8988T (cell line): ENCODE results near the gene NTN1.

Source experiments
- DNase-seq: peaks from one replicate; pipeline ENCODE4 v3.0.0; 2011

Gene NTN1

DNA sequence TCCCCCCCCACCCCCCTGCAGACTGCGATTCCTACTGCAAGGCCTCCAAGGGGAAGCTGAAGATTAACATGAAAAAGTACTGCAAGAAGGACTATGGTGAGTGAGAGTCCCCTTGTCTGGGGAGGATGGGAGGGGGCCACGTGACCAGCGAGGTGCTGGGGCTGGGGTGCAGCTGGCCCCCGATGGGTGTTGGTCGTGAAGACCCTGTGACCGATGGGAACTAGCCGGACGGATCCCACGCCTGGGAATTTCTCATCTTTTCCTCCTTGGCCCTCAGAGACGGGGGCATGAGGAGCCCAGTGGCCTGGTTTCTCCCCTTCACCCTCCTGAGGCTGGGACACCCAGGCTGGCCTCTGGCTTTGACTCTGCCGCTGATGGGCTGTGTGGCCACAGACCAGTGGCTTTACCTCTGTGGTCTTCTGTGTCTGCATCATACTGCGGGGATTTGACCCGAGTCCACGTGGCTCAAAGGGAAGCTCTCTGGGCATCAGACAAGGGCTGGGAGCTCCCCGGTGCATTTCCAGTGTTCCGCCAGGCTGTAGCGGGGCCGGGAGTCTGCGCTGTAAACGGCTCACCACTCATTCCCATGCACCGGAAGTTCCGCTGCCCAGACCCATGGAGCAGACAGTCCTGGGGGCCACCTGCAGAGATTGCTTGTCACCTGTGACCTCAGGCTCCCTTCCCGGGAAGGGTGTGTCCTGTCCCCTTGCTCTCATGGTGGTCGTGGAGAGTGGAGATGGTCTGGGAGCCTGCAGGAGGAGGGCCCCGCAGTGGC is 200.0 kb downstream of the NTN1 start:
- no peak for DNase-seq

DNA sequence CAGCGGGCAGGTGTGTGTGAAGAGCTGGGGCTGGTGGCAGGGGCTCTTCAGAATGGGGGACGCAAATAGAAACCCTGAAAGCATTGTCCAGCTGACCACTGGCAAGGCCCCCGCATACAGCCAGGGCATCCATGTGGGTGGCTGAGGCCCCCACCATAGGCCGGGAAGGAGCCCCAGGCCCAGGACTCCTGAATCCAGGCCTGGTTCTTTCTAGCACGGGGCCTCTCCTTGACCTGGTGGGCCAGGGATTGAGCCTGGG is 200.5 kb downstream of the NTN1 start:
- DNase-seq = no peak

DNA sequence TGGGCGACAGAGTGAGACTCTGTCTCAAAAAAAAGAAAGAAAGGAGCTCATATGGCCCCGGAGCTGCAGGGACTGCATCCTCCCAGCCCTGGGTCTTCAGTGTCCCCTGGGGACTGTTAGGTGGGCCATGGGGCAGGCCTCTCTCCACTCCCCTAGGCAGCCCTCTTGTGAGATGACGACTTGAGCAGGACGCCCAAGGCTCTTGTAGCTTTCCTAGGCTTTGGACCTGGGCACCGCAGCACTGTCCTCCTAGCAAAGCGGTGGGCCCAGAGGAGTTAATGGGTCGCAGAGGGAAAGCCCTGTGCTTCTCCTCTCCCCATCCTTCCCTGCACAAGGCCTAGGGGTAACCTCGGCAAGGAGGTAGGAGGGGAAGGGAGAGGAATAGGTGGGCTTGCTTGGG is 202.2 kb downstream of the NTN1 start:
- no peak for DNase-seq

DNA sequence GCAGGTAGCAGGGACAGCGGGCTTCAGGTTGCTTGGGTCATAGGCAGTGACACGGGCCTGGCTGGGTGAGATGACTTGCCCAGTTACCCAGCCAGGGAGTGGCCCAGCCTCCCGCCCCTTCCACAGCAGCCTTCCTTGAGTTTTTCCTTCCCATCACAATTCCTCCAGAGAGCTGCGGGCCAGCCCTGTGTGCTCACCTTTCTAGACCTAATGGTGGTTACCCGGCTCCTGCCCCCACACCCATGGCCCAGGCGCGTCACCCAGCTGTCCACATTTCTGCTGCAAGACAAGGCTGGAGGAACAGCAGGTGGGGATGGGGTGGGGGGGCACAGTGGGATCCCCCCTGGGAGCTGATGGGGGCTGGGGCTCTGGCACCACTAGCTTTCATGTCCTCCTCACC is 203.2 kb downstream of the NTN1 start:
- no peak for DNase-seq

DNA sequence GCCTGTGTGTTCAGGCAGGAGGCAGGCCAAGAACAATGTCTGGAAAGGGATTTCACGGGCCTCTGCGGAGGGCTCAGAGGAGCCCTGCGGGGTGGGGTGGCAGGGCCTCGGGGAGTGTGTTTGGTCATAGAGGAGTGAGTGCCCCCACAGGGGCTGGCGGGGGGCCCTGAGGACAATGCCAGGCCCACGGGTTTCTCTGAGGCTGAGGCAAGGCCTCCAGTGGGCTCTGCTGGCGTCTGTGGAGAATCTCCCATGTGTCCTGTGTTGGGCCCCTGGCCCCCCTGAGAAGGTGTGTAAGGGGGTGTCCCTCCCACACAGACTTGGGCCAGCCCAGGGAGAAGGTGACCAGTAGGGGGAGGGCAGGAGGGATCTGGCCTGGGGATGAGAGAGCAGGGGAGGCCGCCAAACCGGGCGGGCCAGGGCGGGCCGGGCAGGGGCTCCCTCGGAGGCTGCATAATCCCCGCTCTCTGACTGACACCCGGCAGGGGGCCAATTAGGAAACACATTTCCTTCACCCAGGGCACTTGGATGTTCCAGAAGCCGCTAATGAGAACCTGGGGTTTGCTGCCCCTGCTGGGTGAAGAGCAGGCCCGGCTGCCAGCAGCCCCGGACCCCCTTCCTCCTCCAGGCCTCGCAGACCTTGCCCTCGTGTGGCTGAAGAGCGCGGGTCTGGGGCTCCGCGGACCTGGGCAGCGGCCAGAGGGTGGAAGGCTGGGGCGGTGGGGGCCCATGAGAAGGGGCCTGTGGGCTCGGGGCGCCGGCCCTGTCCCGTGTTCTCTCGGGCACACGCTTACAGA is 204.2 kb downstream of the NTN1 start:
- DNase-seq = no peak

DNA sequence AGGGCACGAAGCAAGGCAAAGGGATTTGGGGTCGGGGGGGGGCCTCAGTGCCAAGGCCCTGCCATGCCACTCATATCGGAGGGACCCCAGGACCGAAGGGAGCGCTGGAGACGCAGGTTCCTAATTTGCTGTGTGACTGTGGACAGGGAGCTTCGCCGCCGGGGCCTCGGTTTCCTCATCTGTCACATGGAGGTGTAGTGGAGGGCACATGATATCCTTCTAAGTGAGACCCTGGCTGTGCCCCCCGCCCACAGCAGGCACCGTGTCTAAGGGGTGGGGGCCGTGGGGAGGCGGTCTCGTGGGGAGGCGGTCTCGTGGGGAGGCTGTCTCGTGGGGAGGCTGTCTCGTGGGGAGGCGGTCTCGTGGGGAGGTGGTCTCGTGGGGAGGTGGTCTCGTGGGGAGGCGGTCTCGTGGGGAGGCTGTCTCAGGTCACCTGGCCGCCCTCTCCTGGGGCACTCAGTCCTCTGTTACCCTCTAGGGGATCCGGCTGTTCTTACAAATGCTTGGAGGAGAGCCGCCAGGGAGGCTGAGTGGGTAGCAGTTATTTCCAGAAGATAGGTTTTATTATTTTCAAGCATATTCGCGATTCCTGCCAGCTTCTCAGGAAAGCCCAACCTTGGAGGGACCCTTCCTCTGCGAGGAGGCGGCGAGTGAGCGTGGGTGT is 205.0 kb downstream of the NTN1 start:
- DNase-seq = no peak

DNA sequence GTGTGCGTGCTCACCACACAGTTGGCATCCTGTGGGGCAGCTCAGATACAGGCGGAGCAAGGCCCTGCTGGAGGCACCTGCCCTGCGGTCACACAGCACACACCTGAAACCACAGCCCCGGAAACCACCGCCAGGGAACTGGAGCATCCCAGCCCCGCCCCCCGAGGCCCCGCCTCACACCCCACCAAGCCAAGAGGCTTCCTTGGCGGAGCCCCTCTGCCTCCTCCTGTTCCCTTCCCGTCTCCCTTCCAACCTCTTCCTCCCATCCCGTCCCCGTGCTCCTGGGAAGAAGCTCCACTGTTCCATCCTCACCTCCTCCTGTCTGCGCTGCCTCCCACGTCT is 205.5 kb downstream of the NTN1 start:
- DNase-seq = no peak

DNA sequence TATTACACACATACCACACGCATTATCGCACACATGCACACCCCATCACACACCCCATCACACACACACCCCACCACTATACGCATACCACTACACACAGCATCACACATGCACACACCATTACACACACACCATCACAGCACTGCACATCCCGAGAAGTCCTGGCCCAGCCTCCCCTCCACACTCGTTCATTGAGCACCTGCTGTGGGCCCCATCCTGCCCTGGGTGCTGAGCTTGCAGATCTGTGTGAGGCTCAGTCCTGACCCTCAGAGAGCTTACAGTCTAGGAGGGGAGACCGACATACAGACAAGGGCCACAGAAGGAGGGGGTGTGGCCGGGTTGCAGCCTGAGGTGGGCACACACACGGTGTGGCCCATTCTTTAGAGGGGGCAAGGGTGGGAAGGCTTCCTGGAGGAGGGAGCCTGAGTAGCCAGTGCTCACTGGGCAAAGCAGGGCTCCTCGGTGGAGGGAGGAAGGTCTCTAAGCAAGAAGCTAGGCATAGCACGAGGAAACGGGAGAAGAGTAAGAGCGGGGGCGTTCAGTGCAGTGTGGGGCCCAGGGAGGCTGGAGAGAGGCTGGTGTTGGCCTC is 206.6 kb downstream of the NTN1 start:
- DNase-seq = no peak

DNA sequence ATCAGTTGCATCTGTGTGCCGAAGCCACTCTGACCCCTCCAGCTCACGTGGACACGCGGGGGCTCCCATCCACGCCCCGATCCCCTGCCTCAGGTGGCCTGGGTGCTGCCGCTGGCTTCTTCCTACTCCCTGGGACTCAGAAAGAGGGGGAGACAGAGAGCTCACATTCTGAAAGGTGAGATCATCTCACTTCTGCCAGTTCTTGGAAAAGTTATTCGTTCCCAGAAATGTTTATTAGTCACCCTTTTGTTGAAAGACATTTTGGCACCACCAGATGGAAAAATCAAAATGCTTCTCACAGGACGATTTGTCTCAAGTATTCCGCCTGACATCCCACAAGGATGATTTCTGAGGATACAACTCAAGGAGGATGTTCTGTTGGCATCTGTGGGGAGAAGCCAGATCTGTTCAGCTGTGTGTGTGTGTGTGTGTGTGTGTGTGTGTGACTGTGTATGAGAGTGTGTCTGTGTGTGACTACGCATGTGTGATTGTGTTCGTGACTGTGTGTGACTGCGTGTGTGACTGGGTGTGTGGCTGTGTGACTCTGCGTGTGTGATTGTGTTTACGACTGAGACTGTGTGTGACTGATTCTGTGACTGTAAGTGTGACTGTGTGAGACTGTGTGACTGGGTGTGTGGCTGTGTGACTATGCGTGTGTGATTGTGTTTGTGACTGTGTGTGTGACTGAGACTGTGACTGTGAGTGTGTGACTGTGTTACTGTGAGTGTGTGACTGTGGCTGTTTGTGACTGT is 207.3 kb downstream of the NTN1 start:
- no peak for DNase-seq

DNA sequence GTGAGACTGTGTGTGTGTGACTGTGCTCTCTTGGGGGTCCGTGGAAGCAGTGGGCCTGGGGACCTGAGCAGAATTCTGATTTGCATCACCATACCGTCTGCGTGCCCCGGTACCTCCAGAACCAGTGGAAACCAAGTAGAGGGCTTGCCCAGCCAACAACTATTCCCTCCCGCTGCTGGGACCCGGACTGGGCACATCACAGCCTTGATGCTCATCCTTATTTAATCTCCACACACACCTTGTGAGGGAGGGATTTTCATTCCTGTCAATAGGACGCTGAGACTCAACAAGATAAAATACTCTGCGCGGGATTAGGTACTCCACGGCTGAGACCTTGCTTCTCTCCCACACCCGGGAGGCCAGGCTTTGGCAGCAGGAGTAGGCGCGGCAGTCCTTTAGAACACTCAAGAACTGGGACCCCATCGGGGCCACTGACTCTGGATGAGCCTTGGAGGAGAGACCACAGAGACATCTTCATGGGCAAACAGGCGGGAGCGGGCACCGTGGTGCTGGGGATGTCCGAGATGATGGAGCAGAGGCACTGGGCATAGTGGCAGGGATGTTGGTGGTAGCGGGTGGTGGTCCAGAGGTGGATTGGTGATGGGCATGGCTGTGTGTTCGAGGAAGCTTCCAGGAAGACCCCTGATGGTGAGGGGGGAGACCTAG is 208.0 kb downstream of the NTN1 start:
- no peak for DNase-seq

DNA sequence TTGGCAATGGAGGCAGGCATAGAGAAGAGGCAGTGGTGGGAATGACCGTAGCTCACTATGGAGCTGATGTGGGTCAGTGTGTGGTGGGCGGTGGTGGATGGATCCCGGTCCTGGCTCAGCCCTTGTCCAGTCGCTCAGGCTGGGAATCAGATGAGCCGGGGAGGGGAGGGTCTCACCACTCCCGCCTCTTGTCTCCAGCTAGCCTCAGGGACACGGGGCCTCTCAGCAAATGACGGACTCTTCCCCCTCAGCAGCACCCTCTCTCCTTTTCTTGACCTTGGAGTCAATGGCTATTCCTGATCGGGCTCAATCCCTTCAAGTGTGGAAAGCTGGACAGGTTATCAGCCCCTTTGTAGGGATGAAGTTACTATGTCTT is 208.5 kb downstream of the NTN1 start:
- DNase-seq = no peak

DNA sequence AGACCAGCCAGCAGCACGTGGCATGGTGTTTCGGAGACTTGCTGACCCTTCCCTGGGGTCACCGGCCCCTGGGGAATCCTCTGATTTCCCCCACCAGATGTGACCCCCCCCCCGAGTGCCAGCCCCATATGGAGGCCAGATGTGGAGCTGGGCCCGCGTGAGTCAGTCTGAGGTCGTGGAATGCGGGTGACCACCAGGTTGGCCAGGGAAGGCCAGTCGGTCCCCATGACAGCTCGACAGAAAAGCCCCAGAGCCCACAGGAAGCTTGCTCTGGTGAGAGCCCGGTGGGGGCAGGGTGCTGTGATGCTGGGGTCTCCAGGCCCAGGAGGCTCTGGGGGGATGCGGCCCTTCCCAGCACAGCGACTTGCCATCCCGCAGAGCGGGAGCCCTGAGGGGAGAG is 209.0 kb downstream of the NTN1 start:
- no peak for DNase-seq

DNA sequence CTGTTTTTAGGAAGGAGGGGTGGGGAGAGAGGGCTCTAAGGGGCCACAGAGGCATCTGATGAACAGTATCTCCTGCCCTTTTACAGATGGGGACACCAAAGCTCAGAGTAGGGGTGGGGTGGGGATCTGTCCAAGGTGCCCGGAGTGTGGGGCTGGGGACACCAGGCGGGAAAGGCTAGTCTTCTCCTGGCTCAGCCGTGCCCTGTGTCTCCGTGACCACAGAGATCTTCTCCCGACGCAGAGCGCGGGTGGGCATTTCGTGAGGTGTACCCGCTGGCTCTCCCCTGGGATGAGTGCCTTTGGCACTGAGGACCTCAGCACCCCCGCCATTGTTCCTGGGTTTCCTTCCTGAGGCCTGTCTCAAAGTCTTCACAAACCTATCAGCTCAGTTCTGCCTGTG is 209.6 kb downstream of the NTN1 start:
- DNase-seq = no peak

DNA sequence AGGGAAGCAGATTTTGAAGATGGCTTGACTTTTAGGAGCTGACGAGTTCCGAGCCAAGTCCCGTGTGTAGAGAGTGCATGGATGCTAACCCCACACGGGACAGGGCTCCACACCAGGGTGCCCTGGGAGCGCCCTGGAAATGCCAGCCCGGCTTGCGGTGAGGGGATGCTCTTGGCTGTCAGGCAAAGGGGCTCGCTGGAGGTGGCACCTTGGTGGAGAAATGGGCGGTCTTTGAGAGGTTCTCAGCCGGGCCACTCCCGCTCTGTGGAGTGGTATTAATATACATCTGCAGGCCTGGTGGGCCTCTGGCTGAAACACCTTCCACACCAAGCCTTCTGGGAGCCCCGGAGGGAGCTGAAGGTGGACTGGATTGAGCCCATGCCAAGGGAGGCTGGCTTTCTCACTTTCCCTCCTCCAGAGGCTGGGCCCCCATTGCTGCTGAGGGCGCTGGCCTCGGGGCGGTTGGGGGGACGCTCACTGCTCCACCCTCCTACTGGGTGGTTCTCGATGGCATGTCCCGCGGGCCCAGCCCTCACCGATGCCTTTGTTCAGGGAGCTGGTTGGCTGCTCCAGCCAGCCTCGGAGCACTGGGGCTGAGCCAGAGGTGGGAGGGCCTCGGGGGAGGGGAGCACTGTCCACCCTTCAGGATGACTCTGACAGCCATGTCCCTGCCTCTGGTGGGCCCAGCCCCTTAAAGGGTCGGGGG is 210.3 kb downstream of the NTN1 start:
- DNase-seq = no peak

DNA sequence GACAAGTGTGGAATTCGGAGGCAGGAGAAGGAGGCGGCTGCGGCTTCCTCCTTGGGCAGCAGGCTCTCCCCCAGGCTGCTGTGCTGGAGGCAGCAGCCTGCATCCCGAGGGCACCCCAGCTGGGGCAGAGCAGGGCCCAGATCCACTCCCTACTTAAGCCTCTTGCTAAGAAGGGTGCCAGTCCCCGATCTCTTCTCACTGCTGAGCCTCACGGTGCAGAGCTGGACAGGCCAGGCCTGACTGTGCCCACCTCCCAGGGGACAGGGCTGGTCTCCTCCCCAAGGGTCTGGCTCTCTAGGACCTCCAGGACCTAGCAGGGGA is 210.8 kb downstream of the NTN1 start:
- no peak for DNase-seq

DNA sequence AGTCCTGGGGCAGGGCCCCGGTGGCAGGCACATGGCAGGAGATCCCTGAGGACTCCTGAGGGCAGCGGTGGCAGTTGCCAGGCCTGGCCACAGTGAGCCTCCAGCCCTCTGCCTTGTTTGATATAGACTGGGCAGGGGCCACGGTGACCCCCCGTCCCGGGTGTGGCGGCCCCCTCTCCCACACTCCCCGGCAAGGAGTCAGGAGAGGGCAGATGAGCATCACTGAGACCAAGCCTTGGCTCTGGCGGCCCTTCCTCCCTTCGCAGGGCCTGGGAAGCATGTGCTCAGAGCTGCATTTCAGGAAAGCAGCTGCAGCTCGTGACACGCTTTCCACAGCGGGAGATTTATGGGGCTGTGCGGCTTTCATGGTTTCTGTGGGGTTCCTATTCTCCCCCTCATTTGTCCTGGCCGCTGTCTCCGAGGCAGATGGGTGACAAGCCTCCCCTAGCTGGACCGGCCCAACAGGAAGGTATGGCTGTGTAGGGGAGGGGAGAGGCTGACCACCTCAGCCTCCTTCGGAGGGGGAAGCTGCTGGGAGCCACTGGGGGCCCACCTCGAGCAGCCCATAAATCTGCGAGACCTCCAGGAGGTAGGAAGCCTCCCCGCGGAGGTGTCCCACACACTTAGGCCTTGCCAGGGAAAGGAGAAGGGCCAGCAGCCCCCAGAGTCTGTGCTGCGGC is 211.4 kb downstream of the NTN1 start:
- DNase-seq = no peak

DNA sequence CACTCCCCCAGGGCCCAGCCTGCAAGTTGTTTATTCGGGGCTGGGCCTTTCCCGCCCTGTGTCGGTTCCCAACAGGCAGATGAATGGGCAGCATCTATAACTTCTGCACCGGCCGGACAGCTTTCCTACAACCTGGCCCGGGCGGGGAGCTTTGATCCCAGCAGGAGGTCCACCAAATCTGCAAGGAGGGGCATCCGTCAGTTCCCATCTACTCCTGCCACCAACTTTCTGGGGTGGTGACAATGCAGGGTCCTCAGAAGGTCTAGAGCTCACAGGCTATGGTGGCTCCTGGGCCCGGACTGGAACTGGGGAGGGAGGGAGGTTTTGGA is 211.9 kb downstream of the NTN1 start:
- no peak for DNase-seq

DNA sequence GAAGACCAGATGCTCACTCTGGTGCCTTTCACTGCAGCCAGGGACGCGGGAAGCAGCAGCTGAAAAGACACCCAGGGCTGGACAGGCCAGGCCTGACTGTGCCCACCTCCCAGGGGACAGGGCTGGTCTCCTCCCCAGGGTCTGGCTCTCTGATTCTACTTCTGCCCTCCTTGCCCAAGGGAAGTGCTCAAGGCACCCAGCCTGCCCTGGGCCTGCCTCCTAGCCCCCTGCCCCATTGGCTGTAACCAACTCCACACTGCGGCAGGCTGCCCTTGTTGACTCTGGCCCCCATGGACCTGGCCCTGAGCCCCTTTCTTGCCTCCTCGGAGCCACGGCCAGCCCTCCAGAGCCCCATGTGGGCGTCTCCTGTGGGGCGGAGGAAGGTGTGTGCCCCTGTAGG is 212.5 kb downstream of the NTN1 start:
- no peak for DNase-seq

DNA sequence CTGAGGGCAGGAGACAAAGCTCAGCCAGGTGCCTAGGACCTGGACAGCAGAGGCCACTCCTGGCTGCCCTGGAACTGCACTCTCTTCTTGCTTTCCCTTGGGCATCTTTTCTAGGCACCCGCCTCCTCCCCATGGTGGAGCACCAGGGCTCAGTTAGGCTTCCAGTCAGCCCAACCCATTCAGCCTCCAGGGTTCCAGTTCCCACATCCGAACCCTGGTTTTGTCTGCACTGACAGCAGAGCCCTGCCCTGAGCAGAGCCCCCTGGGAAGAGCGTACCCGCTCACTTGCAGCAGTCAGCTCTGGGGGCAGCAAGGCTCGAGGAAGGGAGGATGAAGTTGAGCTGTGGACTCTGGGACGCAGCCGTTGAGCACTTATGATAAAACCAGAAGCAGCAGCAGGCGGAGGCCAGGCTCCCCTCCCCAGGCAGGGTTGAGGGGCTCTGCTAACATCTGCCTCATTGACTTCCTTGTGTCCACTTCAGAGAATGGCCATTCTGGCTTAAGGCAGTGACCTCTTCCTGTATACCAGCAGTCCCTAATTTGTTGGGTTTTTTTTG is 213.2 kb downstream of the NTN1 start:
- DNase-seq = no peak

DNA sequence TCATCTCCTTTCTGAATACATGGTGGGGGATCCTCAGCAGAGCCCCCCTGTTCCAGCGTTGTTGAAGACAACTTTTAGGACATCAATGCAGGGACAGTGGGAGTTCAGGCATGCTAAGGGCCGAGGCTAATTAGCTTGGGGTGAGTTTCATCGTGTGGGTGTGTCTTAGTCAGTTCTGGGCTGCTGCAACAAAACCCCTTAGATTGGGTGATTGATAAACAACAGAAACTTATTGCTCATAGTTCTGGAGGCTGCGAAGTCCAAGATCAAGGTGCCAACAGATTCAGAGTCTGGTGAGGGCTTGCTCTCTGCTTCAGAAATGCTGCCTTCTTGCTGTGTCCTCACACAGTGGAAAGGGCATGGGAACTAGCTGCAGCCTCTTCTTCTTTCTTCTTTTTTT is 214.0 kb downstream of the NTN1 start:
- DNase-seq = no peak

DNA sequence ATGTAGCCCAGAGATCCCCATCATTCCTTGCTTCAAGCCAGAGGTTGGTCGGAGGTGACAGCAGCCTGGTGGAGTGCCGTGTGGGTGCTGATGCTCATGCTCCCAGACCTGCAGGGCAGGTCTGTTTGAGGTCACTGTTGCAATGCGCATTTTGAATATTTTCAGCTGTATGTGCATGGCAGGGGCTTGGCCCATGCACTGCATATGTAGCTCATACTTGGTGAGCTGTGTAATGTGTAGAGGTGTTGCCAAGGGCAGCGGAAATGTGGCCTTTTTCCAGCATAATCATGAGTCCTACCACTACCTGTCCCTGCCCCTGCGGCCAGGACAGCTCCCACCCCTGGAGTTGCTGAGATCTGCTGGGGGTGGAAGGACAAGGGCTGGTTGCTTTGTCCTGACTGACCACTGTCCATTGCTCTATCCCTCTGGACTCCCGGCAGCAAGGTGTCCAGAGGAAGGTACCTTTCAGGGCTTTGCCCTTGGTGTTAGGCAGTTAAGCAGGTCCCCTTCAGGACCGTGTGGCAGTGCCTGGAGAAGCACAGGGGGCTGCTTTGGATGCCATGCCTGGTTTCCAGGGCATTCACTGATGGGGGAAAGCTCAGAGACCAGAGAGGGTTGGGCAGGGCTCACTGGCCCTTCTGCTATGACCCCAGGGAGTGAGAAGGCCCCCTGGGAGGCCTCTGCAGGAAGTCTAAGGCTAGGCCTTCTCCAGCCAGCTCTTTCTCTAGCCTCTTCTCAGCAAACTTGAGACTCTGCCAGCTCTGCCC is 215.2 kb downstream of the NTN1 start:
- no peak for DNase-seq
